Bronchial epithelial cell (primary cell): Measurements from ENCODE around the gene DENND2D. TPM values are rescaled to one million over a fixed set of nuclear protein-coding genes. Genes with fewer than 3 reads are reported as not detected.

Source experiments
- DNase-seq: peaks from one replicate; pipeline ENCODE4 v3.0.0-alpha.2; 2010; ENCODE audit warnings: low read depth
- FAIRE-seq: peaks from 2 replicates; lab custom pipeline; 2011; peaks lifted over from hg19 to GRCh38; lab: Jason Lieb, UNC
- H3K27me3 ChIP-seq: 2 replicates; pipeline ENCODE4 v1.5.1; 2011; ENCODE audit warnings: low read length; ENCODE audit not compliant: control insufficient read depth, insufficient read depth
- H3K36me3 ChIP-seq: 2 replicates; pipeline ENCODE4 v1.5.1; 2011; ENCODE audit warnings: low read length; ENCODE audit not compliant: control insufficient read depth, insufficient read depth
- H3K4me3 ChIP-seq: 2 replicates; pipeline ENCODE4 v1.5.1; 2011; ENCODE audit warnings: mild to moderate bottlenecking, low read depth, low read length, control low read depth
- CTCF ChIP-seq: IDR thresholded peaks from 2 replicates; pipeline ENCODE4 v1.5.1; 2011; ENCODE audit warnings: mild to moderate bottlenecking, moderate library complexity, low read length, control low read depth, inconsistent platforms; ENCODE audit not compliant: insufficient read depth, severe bottlenecking
- total RNA-seq: library from RNA; depleted of rRNA; stranded (reverse); fragments of >200 nt; gene quantifications from 2 replicates; pipeline ENCODE4 v1.2.1, GENCODE V29; 2014

Gene DENND2D
- total RNA-seq, 1 donor from 2014 or later, result 23.7 TPM

DNA sequence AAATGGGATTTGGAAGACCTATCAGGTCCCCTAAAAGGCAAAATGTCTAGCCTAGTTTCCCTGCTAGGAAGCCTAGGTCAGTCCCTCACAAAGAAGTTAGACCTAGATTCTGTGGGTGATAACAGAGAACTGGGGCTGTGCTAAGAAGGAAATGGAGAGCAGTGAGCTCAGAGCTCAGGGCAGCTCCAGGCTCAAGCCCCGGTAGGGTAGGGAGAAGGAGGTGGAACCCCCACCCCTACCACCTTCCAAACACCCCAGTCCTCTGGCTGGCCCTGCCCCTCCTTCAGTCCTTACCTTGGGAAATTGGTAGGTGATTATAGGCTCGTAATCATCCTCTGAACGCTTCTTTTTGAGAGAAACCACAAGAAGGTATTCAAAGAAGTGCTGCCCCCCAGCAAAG, 1.1 kb downstream of the DENND2D start:
- H3K36me3 ChIP-seq, result peaks cover 29% of the 10 kb centered on the region
- TF ChIP-seq CTCF, result no peak
- FAIRE-seq (no peak), DNase-seq (no peak)
- H3K27me3 ChIP-seq, result no peaks in the 10 kb centered on the region
- H3K4me3 ChIP-seq, result no peak overlapping the region

DNA sequence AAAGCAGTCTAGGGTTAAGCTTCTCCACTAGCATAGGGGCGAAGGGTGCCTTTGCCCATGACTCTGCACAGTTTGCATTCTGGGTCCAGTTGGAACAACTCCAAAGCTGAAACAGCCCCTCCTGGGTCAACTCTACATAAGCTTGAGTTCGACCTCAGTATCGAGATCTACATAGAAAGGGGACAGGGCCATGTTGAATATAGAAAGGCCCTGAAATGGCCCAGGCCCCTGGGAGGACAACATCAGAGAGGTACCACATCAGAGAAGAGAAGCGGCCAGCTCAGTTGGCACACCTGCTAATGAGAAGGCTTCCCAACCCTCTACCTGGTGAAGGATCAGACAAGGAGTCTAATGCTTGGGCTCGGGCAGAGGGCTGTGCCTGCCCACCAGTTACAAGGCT, 1.6 kb downstream of the DENND2D start:
- FAIRE-seq, result no peak

GRCh38 chr1:111197598-111198284, 2.7 kb downstream of the DENND2D start:
- no peak overlapping the region for H3K4me3 ChIP-seq
- H3K27me3 ChIP-seq, result no peaks in the 10 kb centered on the region
- TF ChIP-seq CTCF, result peak; percentile 22
- peaks cover 29% of the 10 kb centered on the region for H3K36me3 ChIP-seq
- no peak for FAIRE-seq
- DNase-seq, result no peak

More for the DNA sequence above, 1.6 kb downstream of the DENND2D start:
- peaks cover 29% of the 10 kb centered on the region for H3K36me3 ChIP-seq
- H3K4me3 ChIP-seq, result no peak overlapping the region
- TF ChIP-seq CTCF, result no peak
- no peaks in the 10 kb centered on the region for H3K27me3 ChIP-seq
- no peak for DNase-seq

GRCh38 chr1:111196213-111196612, 4.2 kb downstream of the DENND2D start:
- FAIRE-seq, result no peak

DNA sequence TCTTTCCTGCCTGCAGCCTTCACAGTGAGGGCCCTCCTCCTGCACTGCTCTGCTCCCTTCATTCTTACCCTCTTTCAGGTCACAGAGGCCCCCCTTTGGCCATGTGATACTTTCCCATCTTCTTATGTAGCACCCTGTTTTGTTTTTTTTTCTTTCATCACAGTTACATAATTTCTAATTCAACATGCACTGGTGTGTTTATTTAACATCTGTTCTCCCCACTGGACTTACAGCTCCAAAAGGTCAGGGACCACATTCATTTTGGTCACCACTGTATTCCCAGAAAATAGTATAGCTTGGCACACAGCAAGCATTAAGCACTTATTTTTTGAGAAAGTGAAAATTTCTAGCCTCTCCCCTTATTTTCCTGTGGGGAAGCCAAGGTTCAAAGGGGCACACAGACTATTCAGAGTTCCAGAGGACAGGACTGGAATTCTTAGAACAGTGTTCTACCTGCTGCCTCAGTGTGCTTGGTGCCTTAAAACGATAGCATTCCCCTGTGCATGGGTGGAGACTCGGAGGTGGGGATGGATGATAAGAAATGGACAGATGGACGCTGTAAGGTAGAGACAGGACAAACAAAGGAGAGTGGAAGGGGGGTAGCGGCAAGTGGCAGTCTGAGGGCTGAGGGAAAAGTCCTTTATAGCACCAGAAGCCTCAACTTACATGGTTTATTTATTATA, 5.3 kb downstream of the DENND2D start:
- Histone ChIP-seq H3K27me3 (no peaks in the 10 kb centered on the region), H3K36me3 (peaks cover 33% of the 10 kb centered on the region), H3K4me3 (no peak overlapping the region)
- DNase-seq (no peak), FAIRE-seq (no peak)
- TF ChIP-seq CTCF, result no peak

More at GRCh38 chr1:111196213-111196612, 4.2 kb downstream of the DENND2D start:
- H3K27me3 ChIP-seq, result no peaks in the 10 kb centered on the region
- H3K36me3 ChIP-seq, result peaks cover 33% of the 10 kb centered on the region
- no peak for DNase-seq
- no peak for TF ChIP-seq CTCF
- no peak overlapping the region for H3K4me3 ChIP-seq
